SHP77 treated with DMSO at 0.1 percent for 48 hours (cell line): ENCODE measurements around the gene SLC19A1.

Source experiments
- DNase-seq: peaks from one replicate; lab custom pipeline; 2025; lab: John Stamatoyannopoulos, UW

SLC19A1 gene

GRCh38 chr21:45493401-45494001, 48.7 kb downstream of the SLC19A1 start:
- no peak for DNase-seq

GRCh38 chr21:45492765-45493164, 49.5 kb downstream of the SLC19A1 start:
- DNase-seq = no peak

- no peak for DNase-seq
Observed at GRCh38 chr21:45491623-45492022, 50.6 kb downstream of the SLC19A1 start.

GRCh38 chr21:45491056-45491455, 51.2 kb downstream of the SLC19A1 start:
- no peak for DNase-seq

- DNase-seq = no peak
Observed at GRCh38 chr21:45490049-45490731, 52.0 kb downstream of the SLC19A1 start.

GRCh38 chr21:45489722-45489982, 52.6 kb downstream of the SLC19A1 start:
- no peak for DNase-seq

GRCh38 chr21:45488931-45489721, 53.1 kb downstream of the SLC19A1 start:
- DNase-seq = no peak

GRCh38 chr21:45487891-45488600, 54.2 kb downstream of the SLC19A1 start:
- DNase-seq = no peak

- DNase-seq = no peak
Observed at GRCh38 chr21:45487161-45487806, 55.0 kb downstream of the SLC19A1 start.

- DNase-seq = no peak
Observed at GRCh38 chr21:45486443-45487160, 55.6 kb downstream of the SLC19A1 start.

GRCh38 chr21:45485686-45486442, 56.4 kb downstream of the SLC19A1 start:
- DNase-seq = no peak

- DNase-seq = no peak
Observed at GRCh38 chr21:45484318-45484717, 57.9 kb downstream of the SLC19A1 start.

- DNase-seq = no peak
Observed at GRCh38 chr21:45482899-45483821, 59.1 kb downstream of the SLC19A1 start.

GRCh38 chr21:45481977-45482898, 60.0 kb downstream of the SLC19A1 start:
- DNase-seq = no peak

- no peak for DNase-seq
Observed at GRCh38 chr21:45481566-45481965, 60.7 kb downstream of the SLC19A1 start.

- DNase-seq = no peak
Observed at GRCh38 chr21:45480701-45481500, 61.3 kb downstream of the SLC19A1 start.
